ENCODE measurements around the gene NR2E3. TPM values are rescaled to one million over a fixed set of nuclear protein-coding genes. Genes with fewer than 3 reads are reported as not detected.

The NR2E3 gene
- total RNA-seq, 1 donor from 2014 or later: not detected

GRCh38 chr15:71776304-71776703 lies 34.0 kb upstream of the NR2E3 start:
- Histone ChIP-seq H3K79me2 (ENCODE audit: low read depth) (no peaks in the 10 kb centered on the region), H3K9me3 (ENCODE audit: low read depth) (no peaks in the 10 kb centered on the region), H2AFZ (replicated peaks) (no peak overlapping the region), H3K27me3 (no peaks in the 10 kb centered on the region), H3K27ac (no peak overlapping the region), H3K4me2 (no peak overlapping the region), H3K9ac (no peak overlapping the region), H3K4me1 (peaks cover 9% of the 10 kb centered on the region), H3K36me3 (no peaks in the 10 kb centered on the region), H4K20me1 (ENCODE audit: low read depth) (no peaks in the 10 kb centered on the region), H3K4me3 (no peak overlapping the region), H3F3A (ENCODE audit: low read depth) (no peaks in the 10 kb centered on the region)
- Mint-ChIP-seq H3K9me3 (peaks cover 4% of the 10 kb centered on the region), H3K4me3 (no peak overlapping the region), H3K27me3 (ENCODE audit: insufficient read depth, low read depth) (peaks cover 2% of the 10 kb centered on the region), H3K4me1 (peaks cover 14% of the 10 kb centered on the region), H3K27ac (no peak overlapping the region), H3K36me3 (no peaks in the 10 kb centered on the region)
- TF ChIP-seq EZH2phosphoT487 (IDR thresholded peaks at IDR 0.05): no peak
- TF ChIP-seq EZH2 (IDR thresholded peaks at IDR 0.05): no peak
- TF ChIP-seq CTCF (IDR thresholded peaks at IDR 0.05): no peak
- no peak for DNase-seq (ENCODE audit: low spot score)

- no peak for DNase-seq (ENCODE audit: low spot score)
- no peaks in the 10 kb centered on the region for H3F3A ChIP-seq (ENCODE audit: low read depth)
- no peak for TF ChIP-seq CTCF (IDR thresholded peaks at IDR 0.05)
- no peak for TF ChIP-seq EZH2 (IDR thresholded peaks at IDR 0.05)
- no peak for TF ChIP-seq EZH2phosphoT487 (IDR thresholded peaks at IDR 0.05)
- H2AFZ ChIP-seq (replicated peaks): no peak overlapping the region
- H3K4me1 ChIP-seq: peaks cover 9% of the 10 kb centered on the region
- Mint-ChIP-seq H3K4me1 (peaks cover 14% of the 10 kb centered on the region), H3K27ac (no peak overlapping the region), H3K9me3 (no peaks in the 10 kb centered on the region), H3K4me3 (no peak overlapping the region), H3K36me3 (no peaks in the 10 kb centered on the region), H3K27me3 (ENCODE audit: insufficient read depth, low read depth) (peaks cover 2% of the 10 kb centered on the region)
- H3K9me3 ChIP-seq (ENCODE audit: low read depth): no peaks in the 10 kb centered on the region
- H4K20me1 ChIP-seq (ENCODE audit: low read depth): no peaks in the 10 kb centered on the region
- no peak overlapping the region for H3K4me2 ChIP-seq
- no peak overlapping the region for H3K4me3 ChIP-seq
- no peaks in the 10 kb centered on the region for H3K79me2 ChIP-seq (ENCODE audit: low read depth)
- no peaks in the 10 kb centered on the region for H3K27me3 ChIP-seq
- H3K9ac ChIP-seq: no peak overlapping the region
- H3K27ac ChIP-seq: no peak overlapping the region
- H3K36me3 ChIP-seq: no peaks in the 10 kb centered on the region
Measured at GRCh38 chr15:71777216-71777943, 33.0 kb upstream of the NR2E3 start.

GRCh38 chr15:71779073-71779797 lies 31.1 kb upstream of the NR2E3 start:
- no peak for DNase-seq (ENCODE audit: low spot score)
- peaks cover 10% of the 10 kb centered on the region for H3K27me3 Mint-ChIP-seq (ENCODE audit: insufficient read depth, low read depth)
- H3K4me1 ChIP-seq: peaks cover 9% of the 10 kb centered on the region
- no peaks in the 10 kb centered on the region for H3K27me3 ChIP-seq
- no peak overlapping the region for H2AFZ ChIP-seq (replicated peaks)
- no peaks in the 10 kb centered on the region for H3K36me3 ChIP-seq
- H3K9ac ChIP-seq: no peak overlapping the region
- H3K4me3 ChIP-seq: no peak overlapping the region
- no peak overlapping the region for H3K4me3 Mint-ChIP-seq
- H3K4me1 Mint-ChIP-seq: peaks cover 14% of the 10 kb centered on the region
- H3K36me3 Mint-ChIP-seq: no peaks in the 10 kb centered on the region
- no peaks in the 10 kb centered on the region for H3K9me3 ChIP-seq (ENCODE audit: low read depth)
- no peak overlapping the region for H3K4me2 ChIP-seq
- H3F3A ChIP-seq (ENCODE audit: low read depth): no peaks in the 10 kb centered on the region
- no peak overlapping the region for H3K27ac Mint-ChIP-seq
- TF ChIP-seq EZH2 (IDR thresholded peaks at IDR 0.05) (no peak), CTCF (IDR thresholded peaks at IDR 0.05) (no peak), EZH2phosphoT487 (IDR thresholded peaks at IDR 0.05) (no peak)
- H3K27ac ChIP-seq: no peak overlapping the region
- H3K79me2 ChIP-seq (ENCODE audit: low read depth): no peaks in the 10 kb centered on the region
- no peaks in the 10 kb centered on the region for H3K9me3 Mint-ChIP-seq
- no peaks in the 10 kb centered on the region for H4K20me1 ChIP-seq (ENCODE audit: low read depth)

All from neural progenitor cell (in vitro differentiated cells).